ENCODE data around the gene S100A2. TPM values are rescaled to one million over a fixed set of nuclear protein-coding genes. Genes with fewer than 3 reads are reported as not detected.
A peak's percentile ranks its signal among the peaks of the same experiment; 100 is the strongest.
"Not testable (repeated sequence)": the region's sequence is repeated elsewhere in the genome, so short reads cannot be mapped to it uniquely, and the experiment has no call there.

Gene S100A2
- total RNA-seq, 1 donor from 2014 or later: 0.79 TPM

DNA sequence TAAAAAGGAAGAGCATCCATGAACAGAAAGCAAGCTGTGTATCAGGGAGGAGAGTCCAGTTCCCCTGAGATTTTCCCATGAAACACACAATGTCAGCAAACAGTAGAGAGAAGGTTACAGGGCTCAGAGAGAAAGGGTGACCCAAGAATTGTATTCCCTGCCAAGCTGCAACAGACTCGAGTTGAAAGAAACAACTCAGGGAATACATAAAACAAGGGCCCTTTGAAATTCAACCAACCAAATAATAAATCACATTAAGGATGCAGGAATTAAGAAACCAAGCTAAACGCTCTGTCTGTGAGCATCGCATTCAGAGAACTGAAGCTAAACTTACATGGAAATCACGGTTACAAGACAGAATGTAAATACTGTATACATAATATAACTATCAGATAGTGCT, 27.1 kb upstream of the S100A2 start:
- DNase-seq (ENCODE audit: low read depth in 2 of 2): no peak

DNA sequence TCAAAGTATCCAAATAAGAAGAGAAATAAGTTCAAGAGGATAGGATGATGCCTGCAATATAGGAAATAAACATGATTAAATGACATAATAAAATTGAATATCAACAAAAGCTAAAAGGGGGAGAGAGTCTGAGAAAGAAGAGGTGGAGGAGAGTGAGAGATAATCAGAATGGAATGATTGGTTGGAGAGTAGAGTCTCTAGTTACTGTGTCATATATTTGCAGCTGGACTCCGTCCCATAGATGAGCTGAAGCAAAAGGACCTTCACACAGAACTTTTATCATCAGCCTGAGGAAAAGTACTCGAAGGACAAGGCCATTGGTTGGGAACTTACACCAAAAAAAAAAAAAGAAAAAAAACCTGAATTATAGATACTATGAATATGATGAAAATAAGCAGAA, 22.8 kb upstream of the S100A2 start:
- DNase-seq (ENCODE audit: low read depth in 2 of 2): no peak

DNA sequence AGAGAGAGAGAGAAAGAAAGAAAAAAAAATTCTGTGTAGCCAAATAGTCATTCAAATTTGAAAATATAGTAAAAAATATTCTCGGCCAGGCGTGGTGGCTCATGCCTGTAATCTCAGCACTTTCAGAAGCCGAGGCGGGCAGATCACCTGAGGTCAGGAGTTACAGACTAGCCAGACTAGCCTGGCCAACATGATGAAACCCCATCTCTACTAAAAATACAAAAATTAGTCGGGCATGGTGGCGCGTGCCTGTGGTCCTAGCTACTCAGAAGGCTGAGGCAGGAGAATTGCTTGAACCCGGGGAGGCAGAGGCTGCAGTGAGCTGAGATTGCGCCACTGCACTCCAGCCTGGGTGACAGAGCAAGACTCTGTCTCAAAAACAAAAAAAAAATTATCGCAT, 22.4 kb upstream of the S100A2 start:
- DNase-seq (ENCODE audit: low read depth in 2 of 2): not testable (repeated sequence)

DNA sequence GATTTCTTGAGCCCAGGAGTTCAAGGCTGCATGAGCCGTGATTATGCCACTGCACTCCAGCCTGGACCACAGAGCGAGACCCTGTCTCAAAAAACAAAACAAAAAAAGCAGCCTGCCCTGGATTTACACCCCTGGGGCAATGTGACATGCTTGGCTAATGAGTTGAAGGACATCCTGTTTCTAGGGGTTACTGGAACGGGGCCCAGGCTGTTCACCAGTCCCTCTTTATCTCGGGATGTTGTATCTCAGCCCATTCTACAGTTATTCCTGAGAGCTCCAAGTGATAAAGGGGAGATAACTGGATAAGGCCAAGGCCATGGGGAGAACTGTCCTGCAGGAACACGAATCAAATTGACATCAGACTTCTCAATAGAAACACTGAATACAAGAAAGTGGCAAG, 21.7 kb upstream of the S100A2 start:
- DNase-seq (ENCODE audit: low read depth in 2 of 2): peak; percentile 25 to 49

DNA sequence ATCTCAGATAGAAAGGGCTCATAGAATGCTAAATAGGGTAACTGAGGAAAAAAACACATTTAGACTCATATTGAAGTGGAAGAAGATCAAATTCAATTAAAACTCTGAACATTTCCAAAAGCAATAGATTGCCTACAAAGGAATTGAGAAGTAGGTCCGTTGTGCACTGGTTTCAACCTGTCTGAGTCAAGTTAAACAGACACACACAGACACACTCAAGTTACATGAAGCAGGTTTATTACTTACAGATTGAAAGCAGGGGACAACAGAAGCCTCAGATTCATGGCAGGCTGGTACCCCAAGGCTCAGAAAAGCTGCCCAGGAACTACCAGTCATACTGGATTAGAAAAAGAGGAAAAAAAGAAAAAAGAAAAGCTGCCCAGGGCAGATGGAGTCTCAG, 20.7 kb upstream of the S100A2 start:
- DNase-seq (ENCODE audit: low read depth in 2 of 2): no peak

DNA sequence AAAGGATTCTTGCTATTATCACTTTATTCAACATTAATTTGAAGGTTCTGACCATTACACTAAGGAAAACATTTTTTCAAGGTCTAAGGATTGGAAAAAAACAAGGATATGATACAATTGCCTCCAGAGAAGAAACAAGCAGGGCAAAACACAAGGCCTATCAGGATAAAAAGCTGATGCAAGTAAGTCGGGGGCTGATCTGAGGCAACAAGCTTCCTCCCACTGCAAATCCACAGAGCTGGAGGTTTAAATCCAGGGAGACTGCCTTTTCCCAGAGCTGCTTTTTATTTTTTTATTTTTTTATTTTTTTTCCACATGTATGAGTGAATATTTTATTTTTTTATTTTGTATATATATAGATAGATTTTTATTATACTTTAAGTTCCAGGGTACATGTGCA, 19.4 kb upstream of the S100A2 start:
- DNase-seq (ENCODE audit: low read depth in 2 of 2): no peak

DNA sequence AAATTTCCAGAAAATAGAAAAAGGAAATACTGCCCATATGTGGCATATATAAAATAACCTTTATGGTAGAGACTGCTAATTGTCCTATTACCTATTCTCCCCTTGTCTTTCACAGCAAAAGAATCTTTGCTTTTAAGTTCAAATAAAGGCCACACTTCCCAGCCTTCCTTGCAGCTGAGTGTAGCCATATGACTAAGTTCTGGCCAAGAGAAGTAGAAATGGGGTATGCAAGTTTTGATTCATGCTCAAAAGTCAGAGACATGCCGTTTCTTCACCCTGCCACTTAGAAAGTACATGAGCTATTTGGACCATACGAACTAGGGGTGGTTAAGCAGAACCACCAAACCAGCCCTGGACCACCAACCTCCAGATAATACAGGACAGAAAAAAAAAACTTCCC, 18.3 kb upstream of the S100A2 start:
- DNase-seq (ENCODE audit: low read depth in 2 of 2): no peak

DNA sequence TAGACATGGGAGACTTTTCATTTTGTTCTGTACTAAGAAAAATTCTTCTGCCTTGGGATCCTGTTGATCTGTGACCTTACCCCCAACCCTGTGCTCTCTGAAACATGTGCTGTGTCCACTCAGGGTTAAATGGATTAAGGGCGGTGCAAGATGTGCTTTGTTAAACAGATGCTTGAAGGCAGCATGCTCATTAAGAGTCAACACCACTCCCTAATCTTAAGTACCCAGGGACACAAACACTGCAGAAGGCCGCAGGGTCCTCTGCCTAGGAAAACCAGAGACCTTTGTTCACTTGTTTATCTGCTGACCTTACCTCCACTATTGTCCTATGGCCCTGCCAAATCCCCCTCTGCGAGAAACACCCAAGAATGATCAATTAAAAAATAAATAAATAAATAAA, 17.9 kb upstream of the S100A2 start:
- DNase-seq (ENCODE audit: low read depth in 2 of 2): not testable (repeated sequence)

DNA sequence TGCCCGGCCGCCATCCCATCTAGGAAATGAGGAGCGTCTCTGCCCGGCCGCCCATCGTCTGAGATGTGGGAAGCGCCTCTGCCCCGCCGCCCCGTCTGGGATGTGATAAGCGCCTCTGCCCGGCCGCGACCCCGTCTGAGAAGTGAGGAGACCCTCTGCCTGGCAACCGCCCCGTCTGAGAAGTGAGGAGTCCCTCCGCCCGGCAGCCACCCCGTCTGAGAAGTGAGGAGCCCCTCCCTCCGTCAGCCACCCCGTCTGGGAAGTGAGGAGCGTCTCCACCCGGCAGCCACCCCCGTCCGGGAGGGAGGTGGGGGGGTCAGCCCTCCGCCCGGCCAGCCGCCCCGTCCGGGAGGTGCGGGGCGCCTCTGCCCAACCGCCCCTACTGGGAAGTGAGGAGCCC, 17.2 kb upstream of the S100A2 start:
- DNase-seq (ENCODE audit: low read depth in 2 of 2): not testable (repeated sequence)

DNA sequence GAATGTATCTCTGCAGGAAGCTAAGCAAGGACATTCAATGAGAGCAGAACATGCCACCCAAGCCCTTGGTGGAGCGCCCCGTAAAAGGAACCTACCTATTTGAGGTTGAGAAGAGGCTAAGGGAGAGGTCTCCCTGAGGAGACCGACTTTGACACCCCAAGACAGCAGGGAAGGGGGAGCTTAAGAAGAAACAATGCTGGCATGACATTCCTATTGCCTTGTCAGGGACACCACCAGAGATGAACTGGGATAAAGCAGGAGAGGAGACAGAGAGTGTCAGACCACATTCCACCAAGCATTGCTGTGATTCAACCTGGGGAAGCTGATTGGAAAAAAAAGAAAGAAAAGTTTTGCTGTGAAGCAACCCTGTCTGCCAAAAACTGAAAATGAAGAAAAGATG, 13.3 kb upstream of the S100A2 start:
- no peak for DNase-seq (ENCODE audit: low read depth in 2 of 2)

DNA sequence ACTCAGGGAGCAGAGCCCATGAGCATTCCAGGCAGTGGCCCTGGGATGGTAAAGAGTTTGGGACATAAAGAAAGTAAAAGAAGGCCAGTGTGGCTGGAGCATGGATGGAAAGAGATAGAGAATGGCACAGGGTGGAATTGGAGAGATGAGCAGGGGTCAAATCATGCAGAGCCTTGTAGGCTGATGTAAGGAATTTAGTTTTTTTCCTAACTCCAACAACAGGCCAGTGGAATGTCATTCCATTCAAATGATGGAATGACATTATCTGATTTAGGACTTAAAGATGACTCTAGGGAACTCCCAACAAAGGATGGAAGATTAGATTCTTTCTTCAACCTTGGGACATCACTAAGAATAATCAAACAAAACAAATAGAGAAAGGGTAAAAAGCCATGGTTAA, 12.8 kb upstream of the S100A2 start:
- DNase-seq (ENCODE audit: low read depth in 2 of 2): no peak

DNA sequence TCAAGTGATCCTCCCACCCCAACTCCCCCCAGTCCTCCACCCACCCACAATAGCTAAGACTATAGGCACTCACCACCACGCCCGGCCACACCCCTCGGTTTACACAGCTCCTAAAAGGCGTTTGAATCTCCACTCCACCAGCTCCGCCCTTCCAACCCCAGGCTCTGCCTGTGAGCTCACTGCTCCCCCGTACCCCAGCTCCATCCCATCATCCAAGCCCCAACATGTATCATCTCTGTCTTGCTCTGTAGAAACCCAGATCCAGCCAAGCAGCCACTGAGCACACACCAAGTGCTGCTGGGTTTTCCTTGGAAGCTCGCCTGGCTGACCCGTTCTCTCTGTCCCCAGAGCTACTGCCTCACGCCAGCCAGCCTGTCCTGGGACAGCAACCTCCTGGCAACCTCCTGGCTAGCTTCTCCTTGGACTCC, 12.0 kb upstream of the S100A2 start:
- DNase-seq (ENCODE audit: low read depth in 2 of 2): no peak

DNA sequence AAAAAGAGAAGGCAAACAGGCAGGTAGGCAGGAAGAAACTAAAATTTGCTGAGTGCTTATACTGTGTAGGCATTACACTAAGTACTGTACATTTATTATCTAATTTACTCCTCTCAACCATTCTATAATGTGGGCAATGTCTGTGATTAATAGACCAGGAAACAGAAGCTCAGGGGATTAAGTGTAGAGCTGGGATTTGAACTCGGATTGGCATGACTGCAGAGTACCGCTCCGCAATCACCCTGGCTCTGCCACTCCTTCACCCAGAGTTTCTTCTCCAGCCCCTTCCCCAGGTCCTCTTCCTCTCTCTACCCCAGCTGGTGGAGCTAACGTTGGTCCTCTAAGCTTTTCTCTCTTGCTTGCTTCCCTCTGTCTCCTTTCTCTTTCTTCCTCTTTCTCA, 11.5 kb upstream of the S100A2 start:
- DNase-seq (ENCODE audit: low read depth in 2 of 2): no peak

DNA sequence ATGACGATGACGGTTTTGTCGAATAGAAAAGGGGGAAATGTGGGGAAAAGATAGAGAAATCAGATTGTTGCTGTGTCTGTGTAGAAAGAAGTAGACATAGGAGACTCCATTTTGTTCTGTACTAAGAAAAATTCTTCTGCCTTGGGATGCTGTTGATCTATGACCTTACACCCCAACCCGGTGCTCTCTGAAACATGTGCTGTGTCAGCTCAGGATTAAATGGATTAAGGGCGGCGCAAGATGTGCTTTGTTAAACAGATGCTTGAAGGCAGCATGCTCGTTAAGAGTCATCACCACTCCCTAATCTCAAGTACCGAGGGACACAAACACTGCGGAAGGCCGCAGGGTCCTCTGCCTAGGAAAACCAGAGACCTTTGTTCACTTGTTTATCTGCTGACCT, 9.9 kb upstream of the S100A2 start:
- not testable (repeated sequence) for DNase-seq (ENCODE audit: low read depth in 2 of 2)

DNA sequence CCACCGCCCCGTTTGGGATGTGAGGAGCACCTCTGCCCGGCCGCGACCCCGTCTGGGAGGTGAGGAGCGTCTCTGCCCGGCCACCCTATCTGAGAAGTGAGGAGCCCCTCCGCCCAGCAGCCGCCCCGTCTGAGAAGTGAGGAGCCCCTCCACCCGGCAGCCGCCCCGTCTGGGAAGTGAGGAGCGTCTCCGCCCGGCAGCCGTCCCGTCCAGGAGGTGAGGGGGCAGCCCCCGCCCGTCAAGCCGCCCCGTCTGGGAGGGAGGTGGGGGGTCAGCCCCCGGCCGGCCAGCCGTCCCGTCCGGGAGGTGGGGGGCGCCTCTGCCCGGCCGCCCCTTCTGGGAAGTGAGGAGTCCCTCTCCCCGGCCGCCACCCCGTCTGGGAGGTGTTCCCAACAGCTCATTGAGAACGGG, 9.4 kb upstream of the S100A2 start:
- DNase-seq (ENCODE audit: low read depth in 2 of 2): not testable (repeated sequence)

DNA sequence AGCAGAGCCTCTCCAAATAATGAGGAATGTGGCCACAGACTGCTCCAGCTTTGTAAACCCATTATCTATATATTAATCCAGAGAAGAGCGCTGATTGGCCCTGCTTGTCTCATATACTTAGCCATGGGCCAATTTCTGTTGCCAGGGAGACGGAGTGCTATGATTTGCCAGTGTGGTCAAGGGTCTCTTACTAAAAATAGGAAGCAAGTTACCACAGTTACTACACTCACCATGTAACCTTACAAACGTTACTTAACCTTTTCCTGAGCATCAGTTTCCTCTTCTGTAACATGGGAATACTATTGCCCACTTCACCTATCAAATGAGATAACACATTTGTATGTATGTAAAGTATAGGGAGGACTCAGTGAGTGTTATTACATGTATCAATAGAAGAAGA, 7.7 kb upstream of the S100A2 start:
- DNase-seq (ENCODE audit: low read depth in 2 of 2): peak; percentile 31 to 39

DNA sequence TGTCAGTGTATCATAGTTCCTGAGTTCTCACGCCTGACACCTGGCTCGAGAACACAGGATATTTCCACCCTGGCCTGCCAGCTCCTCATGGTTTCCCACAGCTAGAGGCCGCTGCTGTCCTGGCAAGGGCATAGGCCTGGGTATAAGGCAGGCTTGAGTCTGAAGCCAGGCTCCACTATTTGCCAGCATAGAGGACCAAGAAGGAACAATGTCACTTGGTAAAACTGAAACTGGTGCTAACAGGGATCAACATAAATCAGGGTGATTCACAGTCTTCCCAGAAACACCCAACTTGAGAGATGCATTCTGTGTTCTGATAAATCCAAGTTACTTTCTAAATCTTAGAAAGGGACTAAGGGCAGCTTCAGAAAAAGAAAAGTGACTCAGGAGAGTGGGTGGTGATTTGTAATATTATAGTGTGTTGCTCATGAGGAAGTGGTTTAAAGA, 6.9 kb upstream of the S100A2 start:
- peak; percentile 92 to 95 for DNase-seq (ENCODE audit: low read depth in 2 of 2)

DNA sequence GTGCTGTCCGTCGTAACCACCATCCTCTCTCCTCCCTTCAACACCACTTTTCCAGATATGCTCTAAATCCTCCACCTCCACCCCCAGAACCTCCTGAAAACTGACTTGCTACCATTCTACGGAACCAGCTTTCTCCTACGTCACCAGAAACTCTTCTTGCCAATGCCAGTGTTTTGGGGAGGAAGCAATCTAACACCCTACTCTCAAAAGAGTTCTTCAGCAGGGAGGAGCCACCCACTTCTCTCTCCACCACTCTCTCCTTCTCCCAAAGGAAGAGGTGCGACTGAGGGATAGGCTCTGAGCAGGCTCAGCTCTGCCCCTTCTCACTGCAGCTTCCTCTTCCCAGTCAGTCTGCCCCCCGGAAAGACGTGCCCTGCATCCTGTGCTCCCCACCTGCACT, 6.1 kb upstream of the S100A2 start:
- DNase-seq (ENCODE audit: low read depth in 2 of 2): no peak

DNA sequence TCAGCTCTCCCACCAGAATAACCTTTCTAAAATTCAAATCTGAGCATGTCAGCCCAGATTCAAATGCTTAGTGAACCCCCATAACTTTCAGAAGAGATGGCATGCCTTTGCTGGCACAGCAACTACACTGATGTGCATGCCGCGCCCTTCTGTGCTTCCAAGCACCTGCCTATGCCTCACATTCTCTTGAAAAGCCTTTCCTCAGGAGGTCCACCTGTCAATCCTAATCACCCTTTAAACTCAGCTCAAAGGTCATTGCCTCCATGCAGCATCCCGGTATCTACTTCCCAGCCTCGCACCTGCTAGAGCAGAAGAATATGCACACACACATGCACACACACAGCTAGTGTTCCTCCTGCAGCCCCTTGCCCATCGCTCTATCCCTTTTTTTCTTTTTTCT, 5.2 kb upstream of the S100A2 start:
- DNase-seq (ENCODE audit: low read depth in 2 of 2): no peak

DNA sequence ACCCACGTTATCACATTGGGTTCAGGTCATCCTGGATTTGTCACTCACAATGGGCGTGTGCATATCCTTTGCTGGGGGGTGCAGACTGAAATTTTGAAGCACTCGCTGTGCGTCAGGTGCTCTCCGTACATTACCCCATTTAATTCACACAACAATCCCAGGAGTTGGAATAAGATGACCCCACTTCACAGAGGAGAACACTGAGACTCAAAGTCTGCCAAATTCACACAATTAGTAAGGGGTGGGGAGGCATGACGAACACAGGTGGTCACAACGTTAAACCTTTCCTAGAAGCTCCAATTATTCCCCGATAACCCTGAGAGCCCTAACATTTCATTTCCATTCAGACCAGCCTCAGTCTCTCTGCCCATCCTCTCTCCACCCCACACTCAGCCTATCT, 3.8 kb upstream of the S100A2 start:
- no peak for DNase-seq (ENCODE audit: low read depth in 2 of 2)

DNA sequence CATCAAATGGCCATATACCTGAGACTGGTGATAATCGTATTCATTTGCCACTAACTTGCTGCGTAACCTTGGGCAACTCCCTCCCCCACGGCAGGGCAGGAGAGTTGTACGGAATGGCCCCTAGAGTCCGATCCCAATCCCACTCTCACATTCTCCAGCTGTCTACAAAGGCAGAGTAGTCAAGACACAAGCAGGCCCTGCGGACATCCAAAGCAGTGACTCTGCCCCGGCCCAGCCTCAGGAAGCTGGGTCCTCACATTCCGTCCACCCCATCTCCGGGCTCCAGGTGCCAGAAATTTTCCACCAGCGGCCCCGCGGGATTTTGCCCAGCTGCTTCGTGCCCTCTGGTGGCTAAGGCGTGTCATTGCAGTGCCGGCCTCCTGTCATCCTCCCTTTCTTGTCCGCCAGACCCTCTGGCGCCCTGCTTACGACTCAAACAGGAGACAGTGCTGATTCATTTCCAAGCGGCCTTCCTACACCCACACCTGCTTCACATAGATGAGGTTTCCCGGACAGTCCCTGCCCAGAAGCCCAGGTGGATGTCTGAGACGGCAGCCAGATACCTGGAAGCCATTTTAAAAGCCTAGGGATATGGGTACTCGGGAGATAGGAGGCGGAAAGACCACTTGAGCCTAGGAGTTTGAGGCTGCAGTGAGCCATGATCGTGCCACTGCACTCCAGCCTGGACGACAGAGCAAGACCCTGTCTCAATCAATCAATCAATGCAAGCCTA, 2.9 kb upstream of the S100A2 start:
- DNase-seq (ENCODE audit: low read depth in 2 of 2): peak; percentile 90

DNA sequence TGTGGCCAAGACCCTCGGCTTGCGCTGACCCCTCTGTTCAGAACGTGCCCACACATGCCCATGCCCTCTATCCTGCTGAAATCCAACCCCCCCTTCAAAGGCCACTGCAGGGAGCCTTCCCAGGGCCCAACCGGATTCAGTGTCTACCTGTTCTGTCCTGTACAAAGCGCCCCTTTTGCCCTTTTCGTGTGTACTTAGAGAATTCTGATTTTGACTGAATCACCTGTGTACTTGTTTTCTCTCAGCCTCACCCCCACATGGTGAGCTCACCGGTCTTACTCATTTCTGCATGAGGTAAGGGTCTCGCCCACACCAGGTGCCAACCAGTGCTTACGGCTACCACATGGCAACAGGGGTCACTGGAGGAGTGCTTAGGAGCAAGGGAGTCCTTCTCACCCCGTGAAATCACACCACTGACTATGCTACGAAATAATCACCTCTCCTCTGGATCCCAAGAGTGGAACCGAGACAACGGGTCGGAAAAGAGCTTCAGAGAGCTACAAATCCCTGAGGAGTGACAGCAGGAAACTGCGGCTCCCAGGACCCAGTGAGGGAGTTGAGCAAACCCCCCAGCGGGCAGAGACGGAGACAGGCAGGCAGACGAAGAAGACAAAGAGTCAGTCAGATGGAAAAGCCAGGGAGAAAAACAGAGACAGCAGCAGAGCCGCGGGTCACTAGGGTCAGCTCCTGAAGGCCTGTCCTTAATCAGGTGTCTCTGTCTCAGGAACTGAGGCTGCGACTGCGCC, 2.1 kb upstream of the S100A2 start:
- peak; percentile 28 to 74 for DNase-seq (ENCODE audit: low read depth in 2 of 2)

Data from lung microvascular endothelial cell (primary cell).